Gastrocnemius medialis (tissue), 4 donors: ENCODE data around the gene KCP.

Experiments used
- CTCF ChIP-seq, 5 experiments: fragments of 450-650 bp in 3 of 5; fragments of 200-600 bp in 2 of 5; sonication (generic) in 2 of 5; IDR thresholded peaks in 4 of 5; conservative IDR thresholded peaks in 1 of 5; 1 replicate in 4 of 5; 2 replicates in 1 of 5; pipeline ENCODE4 v1.5.1; 2016 to 2019; ENCODE audit warnings: antibody characterized with exemption in 5 of 5, mild to moderate bottlenecking in 3 of 5, moderate library complexity in 3 of 5
- POLR2A ChIP-seq, 2 donors: fragments of 450-650 bp; IDR thresholded peaks; one replicate each; pipeline ENCODE4 v1.6.1; 2017; ENCODE audit warnings: antibody characterized with exemption in 2 of 2, mild to moderate bottlenecking in 2 of 2, moderate library complexity in 2 of 2

DNA sequence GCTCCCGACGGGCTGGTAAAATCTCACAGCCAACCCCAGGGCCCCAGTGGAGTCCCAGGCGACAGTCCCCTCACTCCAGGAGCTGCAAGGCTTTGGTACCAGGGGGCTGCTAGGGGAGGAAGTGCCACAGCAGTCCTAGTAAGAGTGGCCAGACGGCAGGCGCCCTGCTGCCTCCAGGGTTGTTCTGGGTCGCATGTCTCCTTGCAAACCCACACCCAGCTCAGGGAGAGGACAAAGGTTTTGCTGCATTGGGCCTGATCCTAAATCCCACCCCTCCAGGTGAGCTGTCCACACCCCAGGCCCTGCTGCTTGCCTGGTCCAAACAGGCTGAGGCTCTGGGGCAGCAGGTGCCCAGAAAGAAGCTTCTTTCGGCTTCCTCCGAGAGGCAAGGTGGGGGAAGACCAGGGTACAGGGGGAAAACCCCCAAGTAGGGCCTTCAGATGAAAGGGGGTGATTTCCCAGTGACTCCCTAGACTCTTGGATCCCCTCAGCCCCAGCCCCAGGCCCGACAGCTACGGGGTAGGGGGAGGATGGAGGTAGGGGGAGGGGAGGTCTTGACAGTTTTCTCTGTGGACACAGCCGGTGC lies 4.2 kb upstream of the KCP start:
- TF ChIP-seq CTCF (IDR thresholded peaks at IDR 0.05 in 4 of 5, conservative IDR thresholded peaks at IDR 0.05 in 1 of 5) (no peak), POLR2A (IDR thresholded peaks at IDR 0.05) (no peak)
